Esophagus muscularis mucosa (tissue), 4 donors: ENCODE measurements around the gene CTDSP1. TPM values are rescaled to one million over a fixed set of nuclear protein-coding genes. Genes with fewer than 3 reads are reported as not detected.

Source experiments
- DNase-seq: peaks from one replicate; pipeline ENCODE4 v3.0.0-alpha.2; 2017; ENCODE audit errors: extremely low spot score
- H3K27ac ChIP-seq, 4 donors: fragments of 200-600 bp; sonication (generic); replicated peaks in 1 of 4; 1 replicate in 3 of 4; 2 replicates in 1 of 4; pipeline ENCODE4 v1.5.1; 2016 to 2019; ENCODE audit warnings: mild to moderate bottlenecking in 1 of 4
- H3K27me3 ChIP-seq, 4 donors: fragments of 200-600 bp; sonication (generic); one replicate each; pipeline versions ENCODE4 v1.5.1 to v1.6.0; 2016 to 2019
- H3K36me3 ChIP-seq, 4 donors: fragments of 200-600 bp; sonication (generic); one replicate each; pipeline ENCODE4 v1.5.1; 2016 to 2019
- H3K4me1 ChIP-seq, 4 donors: fragments of 200-600 bp; sonication (generic); one replicate each; pipeline ENCODE4 v1.5.1; 2016 to 2019
- H3K4me3 ChIP-seq, 4 donors: fragments of 200-600 bp; sonication (generic); 1 replicate in 2 of 4; 2 replicates in 2 of 4; pipeline ENCODE4 v1.5.1; 2016 to 2019; ENCODE audit warnings: mild to moderate bottlenecking in 4 of 4, moderate library complexity in 1 of 4
- H3K9me3 ChIP-seq, 4 donors: fragments of 200-600 bp; sonication (generic); 1 replicate in 3 of 4; 2 replicates in 1 of 4; pipeline ENCODE4 v1.5.1; 2016 to 2019
- EP300 ChIP-seq: sonication (generic); formaldehyde crosslinking; IDR thresholded peaks from one replicate; pipeline ENCODE4 v1.6.1; 2017; ENCODE audit warnings: antibody characterized with exemption
- POLR2A ChIP-seq: fragments of 450-650 bp; IDR thresholded peaks from one replicate; pipeline ENCODE4 v1.6.1; 2017; ENCODE audit warnings: antibody characterized with exemption, moderate library complexity, mild to moderate bottlenecking, low read depth
- POLR2AphosphoS5 ChIP-seq, 2 donors: sonication (generic); formaldehyde crosslinking; IDR thresholded peaks; one replicate each; pipeline ENCODE4 v1.6.1; 2017; ENCODE audit warnings: antibody characterized with exemption in 2 of 2
- WGBS: methylation state at CpG from one replicate; pipeline ENCODE4 v1.1.5; 2018; 5-methylcytosine and 5-hydroxymethylcytosine counted together
- intact Hi-C: fragments of 100-400 bp; cut with DNase I; formaldehyde crosslinking; loops from one replicate; pipeline ENCODE4 v1.15.1; 2023
- total RNA-seq, 4 donors: library from RNA; depleted of rRNA; stranded (reverse); fragments of >200 nt; gene quantifications; one replicate each; pipeline versions ENCODE4 v1.1.0 to v1.2.1, GENCODE V29; 2016
- TF ChIP-seq, protein P1 (sequence below), 3 experiments: fragments of 200-600 bp in 2 of 3; fragments of 450-650 bp in 1 of 3; sonication (generic) in 2 of 3; IDR thresholded peaks; one replicate each; pipeline ENCODE4 v1.5.1; 2017 to 2019; ENCODE audit warnings: antibody characterized with exemption in 3 of 3, mild to moderate bottlenecking in 2 of 3, moderate library complexity in 1 of 3

The CTDSP1 gene
- total RNA-seq, 4 donors from 2014 or later, result 121 to 176 (median 137) TPM

DNA sequence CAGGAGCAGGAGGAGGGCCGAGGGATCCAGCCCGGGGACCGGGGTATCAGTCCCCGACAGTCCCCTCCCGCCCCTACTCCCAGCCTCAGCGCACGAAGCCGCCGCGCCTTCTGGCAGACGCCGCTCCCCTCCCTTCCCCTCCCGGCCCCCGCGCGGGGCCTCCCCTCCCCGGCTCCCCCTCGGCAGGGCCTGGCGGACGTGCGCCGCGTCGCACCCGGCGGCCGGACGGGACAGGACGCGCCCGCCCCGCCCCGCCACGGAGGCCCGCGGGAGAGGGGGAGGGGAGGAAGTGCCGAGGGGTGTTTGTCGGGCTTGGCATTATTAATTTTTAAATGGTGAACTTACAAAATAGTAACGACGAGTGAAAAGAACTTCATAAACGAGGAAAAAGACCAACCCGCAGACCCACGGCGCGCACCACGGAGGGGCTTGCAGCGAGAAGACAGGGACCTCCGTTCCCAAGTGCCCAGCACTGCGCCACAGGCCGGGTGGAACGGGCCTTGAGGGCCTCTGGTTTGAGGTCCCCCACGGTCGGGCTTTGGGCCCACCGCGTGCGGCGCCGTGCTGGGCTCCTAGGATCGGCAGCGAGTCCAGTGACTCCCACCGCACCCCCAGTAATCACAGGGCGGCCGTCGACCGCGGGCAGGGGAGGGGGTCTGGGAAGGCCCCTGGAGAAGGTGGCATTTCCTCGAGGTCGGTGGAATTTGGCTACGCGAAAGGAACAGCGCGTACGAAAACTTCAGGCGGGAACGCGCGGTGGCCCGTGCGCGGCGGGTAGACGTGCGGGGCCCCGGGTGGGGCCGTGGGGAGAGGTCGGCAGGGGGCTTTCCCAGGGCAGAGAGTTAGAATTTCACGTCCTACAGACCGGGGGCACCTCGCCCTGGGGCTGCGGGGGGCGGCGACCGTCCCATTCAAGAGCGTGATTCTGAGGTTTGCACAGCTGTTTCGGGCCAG lies 954 bp upstream of the CTDSP1 start:
- TF ChIP-seq EP300 (no peak), POLR2A (no peak), POLR2AphosphoS5 (IDR thresholded peaks at IDR 0.05) (peak; percentile 31 to 79)
- TF ChIP-seq, protein P1, sequence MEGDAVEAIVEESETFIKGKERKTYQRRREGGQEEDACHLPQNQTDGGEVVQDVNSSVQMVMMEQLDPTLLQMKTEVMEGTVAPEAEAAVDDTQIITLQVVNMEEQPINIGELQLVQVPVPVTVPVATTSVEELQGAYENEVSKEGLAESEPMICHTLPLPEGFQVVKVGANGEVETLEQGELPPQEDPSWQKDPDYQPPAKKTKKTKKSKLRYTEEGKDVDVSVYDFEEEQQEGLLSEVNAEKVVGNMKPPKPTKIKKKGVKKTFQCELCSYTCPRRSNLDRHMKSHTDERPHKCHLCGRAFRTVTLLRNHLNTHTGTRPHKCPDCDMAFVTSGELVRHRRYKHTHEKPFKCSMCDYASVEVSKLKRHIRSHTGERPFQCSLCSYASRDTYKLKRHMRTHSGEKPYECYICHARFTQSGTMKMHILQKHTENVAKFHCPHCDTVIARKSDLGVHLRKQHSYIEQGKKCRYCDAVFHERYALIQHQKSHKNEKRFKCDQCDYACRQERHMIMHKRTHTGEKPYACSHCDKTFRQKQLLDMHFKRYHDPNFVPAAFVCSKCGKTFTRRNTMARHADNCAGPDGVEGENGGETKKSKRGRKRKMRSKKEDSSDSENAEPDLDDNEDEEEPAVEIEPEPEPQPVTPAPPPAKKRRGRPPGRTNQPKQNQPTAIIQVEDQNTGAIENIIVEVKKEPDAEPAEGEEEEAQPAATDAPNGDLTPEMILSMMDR (IDR thresholded peaks at IDR 0.05), result peak in 1 of 3 experiments; percentile 26
- Histone ChIP-seq H3K27ac (peak overlapping the region; percentile 98 to 100 (median 100)), H3K4me1 (peaks cover 37 to 68% (median 63%) of the 10 kb centered on the region in 4 donors), H3K9me3 (no peaks in the 10 kb centered on the region), H3K36me3 (peaks cover 16 to 27% (median 24%) of the 10 kb centered on the region in 4 donors), H3K27me3 (no peaks in the 10 kb centered on the region), H3K4me3 (peak overlapping the region; percentile 88 to 96 (median 93))
- no peak for DNase-seq
- intact Hi-C loops, result loop anchor here (5.0 kb wide), 1 partner anchor 126 kb away; the partner anchor contains the start of genes AAMP and PNKD
- 0% methylated on average over 7 of the region's 95 CpGs for WGBS

DNA sequence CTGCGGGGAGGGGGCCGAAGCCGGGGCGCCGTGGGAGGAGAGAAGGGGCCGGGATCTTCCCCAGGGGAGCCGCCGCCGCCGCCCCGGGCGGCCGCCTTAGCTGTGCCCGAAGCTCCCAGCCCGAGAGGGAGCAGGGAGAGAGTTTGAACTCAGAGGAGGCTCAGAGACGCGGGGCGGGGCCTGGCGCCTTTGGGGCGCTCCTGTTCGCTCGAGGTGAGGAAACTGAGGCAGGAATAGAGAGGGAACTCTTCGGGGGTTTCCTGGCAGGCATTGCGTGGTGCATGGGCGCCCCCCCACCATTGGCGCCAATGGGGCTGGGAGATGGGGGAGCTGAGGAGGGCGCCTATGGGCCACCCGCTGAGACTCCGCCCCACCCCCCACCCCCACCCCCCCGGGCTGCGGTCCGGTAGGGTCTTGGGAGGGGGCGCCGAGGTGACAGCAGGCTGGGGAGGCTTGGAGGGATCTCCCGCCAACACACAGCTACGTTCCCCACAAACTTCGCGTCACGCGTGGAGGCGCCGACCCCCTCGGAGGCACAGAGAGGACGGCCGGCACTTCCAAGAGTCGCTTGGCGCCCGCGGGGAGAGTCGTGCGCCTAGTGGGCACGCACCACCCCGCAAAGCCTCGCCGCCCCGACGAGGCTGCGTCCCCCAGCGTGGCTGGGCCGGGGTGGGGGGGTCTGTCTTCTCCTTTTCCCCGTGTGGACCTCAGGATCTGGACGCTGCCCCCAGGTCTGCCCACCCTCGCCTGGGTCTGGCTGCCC lies 680 bp downstream of the CTDSP1 start:
- Histone ChIP-seq H3K27me3 (no peaks in the 10 kb centered on the region), H3K36me3 (peaks cover 26 to 41% (median 40%) of the 10 kb centered on the region in 4 donors), H3K27ac (peak overlapping the region; percentile 98 to 100 (median 100)), H3K4me1 (peaks cover 48 to 82% (median 77%) of the 10 kb centered on the region in 4 donors), H3K9me3 (no peaks in the 10 kb centered on the region), H3K4me3 (peak overlapping the region; percentile 88 to 96 (median 93))
- TF ChIP-seq POLR2AphosphoS5 (IDR thresholded peaks at IDR 0.05) (no peak), EP300 (no peak), POLR2A (no peak)
- TF ChIP-seq, protein P1 (IDR thresholded peaks at IDR 0.05), result no peak
- intact Hi-C loops, result no loop called here
- DNase-seq, result no peak
- 0% methylated on average over 23 of the region's 63 CpGs for WGBS

DNA sequence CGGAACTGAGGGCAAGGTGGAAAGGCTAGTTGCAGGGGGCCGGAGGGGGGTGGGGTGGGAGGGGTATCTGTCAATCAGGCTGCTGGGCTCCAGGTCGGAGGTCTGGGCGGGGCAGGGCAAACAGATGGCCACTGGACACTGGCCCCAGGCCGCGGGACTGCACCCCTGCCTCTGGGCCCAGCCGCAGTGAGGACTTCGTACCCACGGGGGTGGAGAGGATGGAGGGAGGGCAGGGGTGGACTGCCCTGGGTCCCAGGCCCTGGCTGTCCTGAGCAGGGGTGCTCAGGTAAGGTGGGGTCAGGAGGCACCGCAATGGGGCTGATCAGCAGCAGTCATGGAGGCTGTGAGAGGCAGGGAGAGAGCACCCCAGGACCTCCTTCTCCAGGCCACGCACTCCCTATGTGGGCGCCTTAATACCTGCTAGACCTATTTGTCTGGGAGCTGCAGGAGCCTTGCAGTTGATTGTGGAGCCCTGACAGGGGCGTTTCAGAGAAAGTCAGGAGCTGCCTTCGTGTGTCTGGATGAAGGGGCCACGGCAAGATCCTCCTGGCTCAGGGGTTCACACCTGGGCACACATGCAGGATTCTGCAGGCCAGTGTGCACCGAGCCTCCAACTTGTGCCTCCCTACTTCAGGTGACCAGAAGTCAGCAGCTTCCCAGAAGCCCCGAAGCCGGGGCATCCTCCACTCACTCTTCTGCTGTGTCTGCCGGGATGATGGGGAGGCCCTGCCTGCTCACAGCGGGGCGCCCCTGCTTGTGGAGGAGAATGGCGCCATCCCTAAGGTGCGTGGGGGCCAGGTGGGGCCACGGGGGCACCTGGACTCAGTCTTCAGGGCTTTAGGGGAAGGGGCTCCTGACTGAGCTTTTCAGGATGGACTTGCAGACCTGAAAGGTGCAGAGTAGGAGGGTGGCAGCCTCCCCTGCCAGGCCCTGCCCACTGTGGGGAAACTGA lies 1.5 kb downstream of the CTDSP1 start:
- peaks cover 54 to 85% (median 79%) of the 10 kb centered on the region in 4 donors for H3K4me1 ChIP-seq
- H3K4me3 ChIP-seq, result peak overlapping the region; percentile 88 to 96 (median 93)
- DNase-seq, result no peak
- intact Hi-C loops, result no loop called here
- H3K36me3 ChIP-seq, result peaks cover 26 to 41% (median 41%) of the 10 kb centered on the region in 4 donors
- H3K9me3 ChIP-seq, result no peaks in the 10 kb centered on the region
- no peak for TF ChIP-seq EP300
- TF ChIP-seq, protein P1 (IDR thresholded peaks at IDR 0.05), result no peak
- no peak for TF ChIP-seq POLR2A
- no peak for TF ChIP-seq POLR2AphosphoS5 (IDR thresholded peaks at IDR 0.05)
- WGBS, result 43% methylated on average over 3 of the region's 24 CpGs
- H3K27me3 ChIP-seq, result no peaks in the 10 kb centered on the region
- H3K27ac ChIP-seq, result peak overlapping the region; percentile 98 to 100 (median 100)

DNA sequence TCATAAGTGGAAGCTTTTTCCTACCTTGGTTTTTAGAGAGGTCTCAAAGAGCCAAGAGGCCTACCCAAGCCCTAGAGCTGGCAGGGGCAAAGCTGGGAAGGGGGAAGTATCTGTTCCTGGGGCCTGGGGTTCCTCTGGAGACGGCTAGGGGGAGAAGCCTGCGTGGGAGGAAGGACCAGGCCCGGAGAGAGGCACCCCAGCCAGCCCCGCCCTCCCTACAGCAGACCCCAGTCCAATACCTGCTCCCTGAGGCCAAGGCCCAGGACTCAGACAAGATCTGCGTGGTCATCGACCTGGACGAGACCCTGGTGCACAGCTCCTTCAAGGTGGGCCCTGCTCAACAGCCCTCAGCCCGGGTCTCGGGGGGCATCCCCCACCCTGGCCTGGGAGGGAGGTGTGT lies 2.2 kb downstream of the CTDSP1 start:
- H3K36me3 ChIP-seq, result peaks cover 26 to 41% (median 41%) of the 10 kb centered on the region in 4 donors
- WGBS, result no CpG with 5 or more reads among the region's 9 CpGs
- H3K9me3 ChIP-seq, result no peaks in the 10 kb centered on the region
- peak overlapping the region; percentile 88 to 96 (median 93) for H3K4me3 ChIP-seq
- peak overlapping the region; percentile 98 to 100 (median 100) for H3K27ac ChIP-seq
- TF ChIP-seq POLR2AphosphoS5 (IDR thresholded peaks at IDR 0.05), result no peak
- no peak for TF ChIP-seq EP300
- TF ChIP-seq, protein P1 (IDR thresholded peaks at IDR 0.05), result no peak
- TF ChIP-seq POLR2A, result no peak
- H3K4me1 ChIP-seq, result peaks cover 58 to 85% (median 78%) of the 10 kb centered on the region in 4 donors
- DNase-seq, result no peak
- H3K27me3 ChIP-seq, result no peaks in the 10 kb centered on the region
- intact Hi-C loops, result no loop called here
